Nephron progenitor cell (in vitro differentiated cells): ENCODE results near the gene ITPKA.

Source experiments
- DNase-seq: peaks from one replicate; pipeline ENCODE4 v3.0.0; 2021
- H3K27ac Mint-ChIP-seq: 2 replicates; pipeline ENCODE4 v1.8.0; 2021; ENCODE audit warnings: mild to moderate bottlenecking, moderate library complexity, mixed read lengths
- H3K27me3 Mint-ChIP-seq: 2 replicates; pipeline ENCODE4 v1.8.0; 2021; ENCODE audit warnings: mild to moderate bottlenecking, low read depth, mixed read lengths; ENCODE audit not compliant: poor library complexity
- H3K36me3 Mint-ChIP-seq: 2 replicates; pipeline ENCODE4 v1.8.0; 2021; ENCODE audit warnings: low read depth, mixed read lengths
- H3K4me1 Mint-ChIP-seq: 2 replicates; pipeline ENCODE4 v1.8.0; 2021; ENCODE audit warnings: mixed read lengths
- H3K4me3 Mint-ChIP-seq: 2 replicates; pipeline ENCODE4 v1.8.0; 2021; ENCODE audit warnings: mild to moderate bottlenecking, moderate library complexity, mixed read lengths
- H3K9me3 Mint-ChIP-seq: 2 replicates; pipeline ENCODE4 v1.8.0; 2021; ENCODE audit warnings: mild to moderate bottlenecking, moderate library complexity, mixed read lengths
- TF ChIP-seq, protein P1 (sequence below): fragments of 200-600 bp; sonication (generic); IDR thresholded peaks from 2 replicates; pipeline ENCODE4 v1.5.0; 2021; ENCODE audit warnings: antibody characterized with exemption

ITPKA gene

DNA sequence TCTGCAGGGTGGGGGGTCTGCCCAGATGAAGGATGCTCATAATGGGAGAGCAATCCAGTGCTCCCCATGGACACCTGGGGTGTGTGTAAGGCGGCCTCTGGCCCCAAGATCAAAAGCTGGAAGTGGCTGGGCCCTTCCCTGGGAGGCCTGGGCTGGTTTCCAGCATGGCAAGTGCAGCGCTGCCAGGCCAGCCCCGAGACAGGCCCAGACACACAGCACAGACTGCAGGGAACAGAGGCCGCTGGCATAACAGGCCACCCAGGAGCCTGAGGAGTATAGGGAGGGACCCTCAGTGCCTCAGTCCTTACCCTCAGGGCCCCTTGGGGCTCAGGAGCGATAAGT lies 10.0 kb downstream of the ITPKA start:
- no peaks in the 10 kb centered on the region for H3K9me3 Mint-ChIP-seq
- no peak overlapping the region for H3K27ac Mint-ChIP-seq
- TF ChIP-seq, protein P1, sequence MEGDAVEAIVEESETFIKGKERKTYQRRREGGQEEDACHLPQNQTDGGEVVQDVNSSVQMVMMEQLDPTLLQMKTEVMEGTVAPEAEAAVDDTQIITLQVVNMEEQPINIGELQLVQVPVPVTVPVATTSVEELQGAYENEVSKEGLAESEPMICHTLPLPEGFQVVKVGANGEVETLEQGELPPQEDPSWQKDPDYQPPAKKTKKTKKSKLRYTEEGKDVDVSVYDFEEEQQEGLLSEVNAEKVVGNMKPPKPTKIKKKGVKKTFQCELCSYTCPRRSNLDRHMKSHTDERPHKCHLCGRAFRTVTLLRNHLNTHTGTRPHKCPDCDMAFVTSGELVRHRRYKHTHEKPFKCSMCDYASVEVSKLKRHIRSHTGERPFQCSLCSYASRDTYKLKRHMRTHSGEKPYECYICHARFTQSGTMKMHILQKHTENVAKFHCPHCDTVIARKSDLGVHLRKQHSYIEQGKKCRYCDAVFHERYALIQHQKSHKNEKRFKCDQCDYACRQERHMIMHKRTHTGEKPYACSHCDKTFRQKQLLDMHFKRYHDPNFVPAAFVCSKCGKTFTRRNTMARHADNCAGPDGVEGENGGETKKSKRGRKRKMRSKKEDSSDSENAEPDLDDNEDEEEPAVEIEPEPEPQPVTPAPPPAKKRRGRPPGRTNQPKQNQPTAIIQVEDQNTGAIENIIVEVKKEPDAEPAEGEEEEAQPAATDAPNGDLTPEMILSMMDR = no peak
- H3K4me3 Mint-ChIP-seq = peak overlapping the region; percentile 54
- no peaks in the 10 kb centered on the region for H3K36me3 Mint-ChIP-seq
- DNase-seq = no peak
- peaks cover 100% of the 10 kb centered on the region for H3K27me3 Mint-ChIP-seq
- peaks cover 12% of the 10 kb centered on the region for H3K4me1 Mint-ChIP-seq

DNA sequence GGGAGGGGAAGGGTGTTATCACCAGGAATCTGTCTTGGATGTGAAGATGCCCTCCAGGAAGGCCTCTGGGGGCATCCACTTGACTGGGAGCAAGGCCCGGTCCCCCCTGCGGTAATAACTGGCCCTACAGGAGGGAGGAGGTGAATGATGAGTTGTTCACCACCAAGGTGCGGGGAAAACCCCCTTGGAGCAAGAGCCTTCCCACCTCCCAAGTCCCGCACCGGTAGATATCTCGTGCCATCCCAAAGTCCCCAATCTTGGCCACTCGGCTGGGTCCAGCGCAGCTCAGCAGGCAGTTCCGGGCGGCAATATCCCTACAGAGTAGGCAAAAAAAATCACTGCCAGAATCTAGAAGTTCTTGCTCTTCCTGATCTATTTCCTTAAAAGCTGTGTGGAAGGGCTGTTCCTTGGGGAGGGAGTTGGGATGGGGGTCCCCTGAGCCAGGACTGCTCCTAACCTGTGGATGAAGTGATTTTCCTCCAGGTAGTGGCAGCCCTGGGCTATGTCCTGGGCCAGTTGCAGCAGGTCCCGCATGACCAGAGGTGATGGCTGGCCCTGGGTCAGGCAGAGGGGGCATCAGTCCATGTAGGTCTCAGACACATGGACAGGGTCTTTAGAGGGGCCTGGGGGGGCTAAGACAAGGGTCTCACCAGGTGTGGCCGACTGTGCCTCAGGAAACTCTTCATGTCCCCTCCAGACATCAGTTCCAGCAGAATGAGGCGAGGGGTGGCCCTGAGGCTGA lies 11.2 kb downstream of the ITPKA start:
- Mint-ChIP-seq H3K9me3 (no peaks in the 10 kb centered on the region), H3K4me3 (no peak overlapping the region), H3K27me3 (peaks cover 100% of the 10 kb centered on the region), H3K36me3 (no peaks in the 10 kb centered on the region), H3K4me1 (peaks cover 12% of the 10 kb centered on the region), H3K27ac (no peak overlapping the region)
- no peak for DNase-seq
- TF ChIP-seq, protein P1 = no peak

DNA sequence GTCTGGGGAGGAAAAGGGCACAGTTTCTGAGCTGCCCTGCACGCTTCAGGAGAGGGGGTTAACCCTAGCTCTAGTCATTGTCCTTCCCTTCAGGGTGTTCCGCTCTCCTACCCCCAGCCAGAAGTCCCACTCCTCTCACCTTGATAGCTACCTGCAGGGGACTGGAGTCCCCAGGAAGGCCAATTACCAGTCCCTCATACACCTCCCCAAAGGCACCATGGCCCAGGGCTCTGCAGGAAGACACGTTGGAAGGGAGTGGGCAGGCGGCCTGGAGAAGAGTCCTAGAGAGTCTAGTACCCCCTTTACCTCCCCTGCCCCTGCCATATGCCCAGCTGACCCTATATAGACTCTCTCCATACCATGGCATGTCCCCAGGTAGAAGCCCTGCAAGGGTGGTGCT lies 12.1 kb downstream of the ITPKA start:
- Mint-ChIP-seq H3K9me3 (no peaks in the 10 kb centered on the region), H3K36me3 (no peaks in the 10 kb centered on the region), H3K4me3 (no peak overlapping the region), H3K4me1 (peaks cover 12% of the 10 kb centered on the region), H3K27me3 (peaks cover 100% of the 10 kb centered on the region), H3K27ac (no peak overlapping the region)
- no peak for DNase-seq
- TF ChIP-seq, protein P1 = no peak

DNA sequence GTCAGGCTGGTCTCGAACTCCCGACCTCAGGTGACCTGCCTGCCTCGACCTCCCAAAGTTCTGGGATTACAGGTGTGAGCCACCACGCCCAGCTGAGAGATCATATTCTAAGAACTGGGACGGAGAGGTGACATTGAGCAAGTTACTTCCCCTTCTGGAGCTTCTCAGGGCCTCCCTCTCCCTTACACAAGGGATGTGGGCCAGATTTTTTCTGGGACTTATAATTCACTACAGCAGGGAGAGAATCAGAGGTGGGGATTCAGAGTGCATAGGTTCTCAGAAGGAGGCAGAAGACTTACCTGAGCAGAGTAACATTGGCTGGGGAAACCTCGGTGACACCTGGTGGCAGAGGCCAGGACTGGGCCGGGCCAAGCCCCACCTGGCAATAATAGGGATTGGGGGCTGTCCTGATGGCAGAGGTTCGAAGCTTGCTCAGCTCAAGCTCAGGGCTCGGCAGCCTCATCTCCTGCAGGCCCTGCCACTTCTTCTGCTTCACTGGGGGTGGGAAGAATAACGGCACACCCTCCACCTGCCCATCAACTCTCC lies 13.2 kb downstream of the ITPKA start:
- H3K9me3 Mint-ChIP-seq = no peaks in the 10 kb centered on the region
- DNase-seq = no peak
- H3K4me1 Mint-ChIP-seq = peaks cover 6% of the 10 kb centered on the region
- TF ChIP-seq, protein P1 = no peak
- H3K36me3 Mint-ChIP-seq = no peaks in the 10 kb centered on the region
- no peak overlapping the region for H3K4me3 Mint-ChIP-seq
- H3K27me3 Mint-ChIP-seq = peaks cover 98% of the 10 kb centered on the region
- H3K27ac Mint-ChIP-seq = no peak overlapping the region

DNA sequence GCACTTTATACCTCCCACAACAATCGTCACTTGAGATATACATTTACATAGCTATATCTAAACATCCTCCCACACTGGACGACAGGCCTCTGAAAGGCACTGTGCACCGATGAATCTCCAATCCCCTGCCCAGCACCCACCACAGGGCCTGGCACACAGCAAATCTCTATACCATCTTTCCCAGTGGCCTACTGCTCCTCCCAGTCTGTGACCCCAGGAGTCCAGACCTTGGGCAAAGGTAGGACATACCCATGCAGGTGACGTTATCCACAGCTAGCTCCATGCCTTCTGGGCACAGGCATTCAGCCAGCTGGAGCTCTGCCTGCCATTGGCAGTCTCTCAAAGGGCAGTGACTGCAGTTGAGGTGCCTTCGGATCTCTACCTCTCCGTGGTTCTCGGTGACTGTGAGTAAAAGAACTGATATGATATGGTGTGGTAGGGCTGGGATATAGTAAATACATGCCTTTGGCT lies 14.2 kb downstream of the ITPKA start:
- H3K27me3 Mint-ChIP-seq = peaks cover 98% of the 10 kb centered on the region
- TF ChIP-seq, protein P1 = no peak
- H3K9me3 Mint-ChIP-seq = no peaks in the 10 kb centered on the region

DNA sequence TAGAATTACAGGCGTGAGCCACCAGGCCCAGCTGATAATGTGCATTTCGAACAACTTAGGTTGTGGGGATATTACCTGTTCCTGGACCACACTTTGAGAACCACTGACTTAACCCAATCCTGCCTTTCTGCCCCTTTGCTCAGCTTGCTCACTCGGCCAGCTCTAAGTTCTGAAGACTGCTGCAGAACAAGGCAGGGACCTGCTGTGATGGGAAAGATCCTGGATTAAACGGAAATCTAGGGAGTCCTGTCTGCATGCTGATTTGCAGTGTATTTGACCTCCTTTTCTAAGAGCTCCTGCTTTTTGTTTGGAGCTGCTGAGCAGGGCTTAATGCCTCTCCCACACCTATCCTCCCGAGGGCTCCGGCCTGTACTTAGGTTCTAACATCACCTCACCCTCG lies 17.1 kb downstream of the ITPKA start:
- peaks cover 91% of the 10 kb centered on the region for H3K27me3 Mint-ChIP-seq

More for the DNA sequence above, 14.2 kb downstream of the ITPKA start:
- Mint-ChIP-seq H3K36me3 (no peaks in the 10 kb centered on the region), H3K27ac (no peak overlapping the region), H3K4me3 (no peak overlapping the region), H3K4me1 (peaks cover 13% of the 10 kb centered on the region)
- DNase-seq = no peak

More for the DNA sequence above, 17.1 kb downstream of the ITPKA start:
- Mint-ChIP-seq H3K27ac (no peak overlapping the region), H3K36me3 (no peaks in the 10 kb centered on the region), H3K4me1 (peaks cover 21% of the 10 kb centered on the region), H3K9me3 (no peaks in the 10 kb centered on the region), H3K4me3 (no peak overlapping the region)
- DNase-seq = no peak
- TF ChIP-seq, protein P1 = no peak
